OCI-LY7 (cell line): Measurements from ENCODE around the gene CDR2L.

Experiments
- EZH2phosphoT487 ChIP-seq: fragments of 200-600 bp; sonication (generic); IDR thresholded peaks from 2 replicates; pipeline ENCODE4 v1.6.1; 2018; ENCODE audit warnings: low read depth, borderline replicate concordance, mild to moderate bottlenecking, mixed run types, antibody characterized with exemption, low read length, moderate library complexity, mixed read lengths
- TF ChIP-seq, protein P1 (sequence below): fragments of 200-600 bp; sonication (generic); conservative IDR thresholded peaks from 2 replicates; pipeline ENCODE4 v1.5.1; 2014; ENCODE audit warnings: mild to moderate bottlenecking, antibody characterized with exemption, low read length, moderate library complexity, mixed read lengths

DNA sequence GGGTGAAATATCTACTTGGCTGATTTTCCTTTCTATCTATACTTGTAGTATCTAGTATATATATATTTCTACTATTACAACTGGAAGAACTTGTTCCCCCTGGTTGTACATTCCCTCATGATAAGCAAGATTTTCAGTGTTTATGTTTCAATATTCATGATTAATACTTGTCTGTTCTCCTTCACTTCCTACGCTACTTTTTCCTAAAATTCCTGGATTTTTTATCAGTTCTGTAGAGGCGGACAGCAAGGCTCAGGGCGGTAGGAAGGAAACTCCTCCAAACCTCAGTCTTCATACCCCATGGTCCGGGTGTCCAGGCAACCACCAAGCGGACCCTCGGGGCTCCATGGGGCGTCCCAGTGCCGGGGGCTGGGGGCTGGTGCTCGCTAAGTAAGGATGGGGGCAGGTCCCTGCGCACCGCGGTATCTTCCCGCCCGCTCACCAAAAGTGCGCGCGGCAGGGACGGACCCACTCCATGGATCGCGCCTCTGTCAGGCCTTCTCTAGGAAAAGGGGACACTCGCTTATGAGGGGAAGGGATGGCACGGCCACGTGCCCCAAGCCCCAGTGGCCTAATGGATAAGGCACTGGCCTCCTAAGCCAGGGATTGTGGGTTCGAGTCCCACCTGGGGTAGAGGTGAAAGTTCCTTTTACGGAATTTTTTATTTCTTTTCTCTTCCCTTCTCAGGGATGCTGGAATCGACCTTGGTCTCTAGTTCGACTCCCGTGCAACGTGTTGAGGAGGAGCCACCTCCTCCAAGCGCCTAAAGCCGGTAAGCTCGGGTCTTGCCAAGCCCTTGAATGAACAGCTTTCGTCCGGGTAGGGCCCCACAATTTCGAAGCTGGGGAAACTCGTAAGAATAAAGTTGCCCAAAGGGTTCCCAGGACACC lies 46.2 kb downstream of the CDR2L start:
- TF ChIP-seq, protein P1, sequence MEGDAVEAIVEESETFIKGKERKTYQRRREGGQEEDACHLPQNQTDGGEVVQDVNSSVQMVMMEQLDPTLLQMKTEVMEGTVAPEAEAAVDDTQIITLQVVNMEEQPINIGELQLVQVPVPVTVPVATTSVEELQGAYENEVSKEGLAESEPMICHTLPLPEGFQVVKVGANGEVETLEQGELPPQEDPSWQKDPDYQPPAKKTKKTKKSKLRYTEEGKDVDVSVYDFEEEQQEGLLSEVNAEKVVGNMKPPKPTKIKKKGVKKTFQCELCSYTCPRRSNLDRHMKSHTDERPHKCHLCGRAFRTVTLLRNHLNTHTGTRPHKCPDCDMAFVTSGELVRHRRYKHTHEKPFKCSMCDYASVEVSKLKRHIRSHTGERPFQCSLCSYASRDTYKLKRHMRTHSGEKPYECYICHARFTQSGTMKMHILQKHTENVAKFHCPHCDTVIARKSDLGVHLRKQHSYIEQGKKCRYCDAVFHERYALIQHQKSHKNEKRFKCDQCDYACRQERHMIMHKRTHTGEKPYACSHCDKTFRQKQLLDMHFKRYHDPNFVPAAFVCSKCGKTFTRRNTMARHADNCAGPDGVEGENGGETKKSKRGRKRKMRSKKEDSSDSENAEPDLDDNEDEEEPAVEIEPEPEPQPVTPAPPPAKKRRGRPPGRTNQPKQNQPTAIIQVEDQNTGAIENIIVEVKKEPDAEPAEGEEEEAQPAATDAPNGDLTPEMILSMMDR: no peak
- TF ChIP-seq EZH2phosphoT487: no peak
